Measurements from ENCODE around the gene RNASEH1. TPM values are rescaled to one million over a fixed set of nuclear protein-coding genes. Genes with fewer than 3 reads are reported as not detected.

Gene RNASEH1
- total RNA-seq, 1 experiment from 2014 or later = 38.2 TPM

- ATAC-seq (peak; percentile 71), DNase-seq (ENCODE audit: low read depth, low spot score) (peak; percentile 26)
- Histone ChIP-seq H3K27me3 (ENCODE audit: insufficient read depth, low read length) (no peaks in the 10 kb centered on the region), H3K9me2 (ENCODE audit: insufficient read depth) (no peaks in the 10 kb centered on the region), H4K20me1 (ENCODE audit: insufficient read depth) (no peaks in the 10 kb centered on the region), H3K9me3 (ENCODE audit: control insufficient read depth in 1 of 2, insufficient read depth in 1 of 2, low read depth in 1 of 2, low read length in 2 of 2) (no peaks in the 10 kb centered on the region), H2AFZ (ENCODE audit: low read depth, low read length, poor library complexity, severe bottlenecking) (peak overlapping the region; percentile 71), H3K36me3 (ENCODE audit: control insufficient read depth in 1 of 2, insufficient read depth in 2 of 2, low read length in 2 of 2) (no peaks in the 10 kb centered on the region; a peak in 1 of 4 replicates), H3K79me2 (ENCODE audit: insufficient read depth, low read length) (0 out of 2 replicates have a peak, but pooled peaks cover 3% of the 10 kb centered on the region), H3K9ac (ENCODE audit: low read length) (peak overlapping the region; percentile 77), H3K27ac (ENCODE audit: low read depth, low read length) (peak overlapping the region; percentile 75), H3K4me3 (replicated peaks in 1 of 2; ENCODE audit: low read depth in 1 of 2, low read length in 2 of 2) (peak overlapping the region; percentile 64 to 65), H3K4me2 (ENCODE audit: low read length) (peak overlapping the region; percentile 90), H3K4me1 (ENCODE audit: control insufficient read depth in 1 of 2, insufficient read depth in 2 of 2, low read length in 2 of 2) (peaks cover 8 to 30% of the 10 kb centered on the region in 2 experiments)
- intact Hi-C loops (cut with micrococcal nuclease) = loop anchor here (10.0 kb wide), 1 partner anchor 119 kb away; the partner anchor contains the start of gene ALLC
- ChIA-PET POLR2A (no interaction called here), RAD21 (ENCODE audit: low non-redundant PET in 1 of 2, low total read pairs in 2 of 2, uncharacterized antibody in 2 of 2, unreplicated experiment in 2 of 2) (interaction anchor here in 1 of 2 experiments (0.6 kb wide), 1 partner anchor 14 kb away, joined by 6 read pairs; no protein-coding TSS in a partner anchor), CTCF (no interaction called here)
- TSS peak; percentile 59 for BruUV-seq (replicated peaks)
- TF ChIP-seq SP1 (IDR thresholded peaks at IDR 0.05; ENCODE audit: low read depth) = peak; percentile 30; the same call in 1 of the 2 replicates
- TF ChIP-seq ZFX (IDR thresholded peaks at IDR 0.05) = 0 out of 2 replicates have a peak, but pooled peaks have one; percentile 22
- TF ChIP-seq ELF1 (IDR thresholded peaks at IDR 0.05; ENCODE audit: borderline replicate concordance, low read depth) = no peak
- no peak for TF ChIP-seq SIN3A (IDR thresholded peaks at IDR 0.05; ENCODE audit: low read depth)
- peak; percentile 61; the same call in 1 of the 2 replicates for TF ChIP-seq MAX (IDR thresholded peaks at IDR 0.05)
- no peak for TF ChIP-seq CEBPB (IDR thresholded peaks at IDR 0.05; ENCODE audit: low read depth)
- TF ChIP-seq POLR2AphosphoS5 (IDR thresholded peaks at IDR 0.05; ENCODE audit: low read depth, low read length) = peak; percentile 31; the same call in 1 of the 2 replicates
- TF ChIP-seq POLR2A (IDR thresholded peaks at IDR 0.05; ENCODE audit: borderline replicate concordance, extremely low read depth, insufficient read depth, insufficient read length) = no peak
- 0 out of 6 replicates have a peak, but pooled peaks of 1 of the 3 experiments have one; percentile 0 for TF ChIP-seq CTCF (IDR thresholded peaks at IDR 0.05 in 2 of 3, conservative IDR thresholded peaks at IDR 0.05 in 1 of 3; ENCODE audit: borderline replicate concordance in 1 of 3, insufficient read depth in 1 of 3, low read depth in 2 of 3, low read length in 2 of 3)
- no peak for TF ChIP-seq CBX3 (IDR thresholded peaks at IDR 0.05; ENCODE audit: low read depth)
- no peak for TF ChIP-seq TCF7L2 (IDR thresholded peaks at IDR 0.05; ENCODE audit: borderline replicate concordance, extremely low read depth, insufficient read depth, insufficient read length)
- no peak for TF ChIP-seq ATF3 (IDR thresholded peaks at IDR 0.05)
Observed at GRCh38 chr2:3535794-3536681, 22.1 kb downstream of the RNASEH1 start.
